K562 (cell line): ENCODE results near the gene LRP1B. TPM values are rescaled to one million over a fixed set of nuclear protein-coding genes. Genes with fewer than 3 reads are reported as not detected.

Experiments
- ATAC-seq: fragments of 200-7000 bp; cut with Tn5 transposase; 3 replicates; pipeline ENCODE4 v1.9.1; 2020; ENCODE audit warnings: moderate library complexity
- BruUV-seq: library from RNA; stranded (reverse); fragments of 400-500 nt; replicated peaks from 2 replicates; lab custom pipeline; 2021; lab: Mats Ljungman, UMichigan
- CTCF ChIA-PET: fragments of 300-600 bp; formaldehyde crosslinking; extraction: SDS; loops from one replicate; lab custom pipeline; 2021; ENCODE audit warnings: low intra/inter-chr PET ratio; lab: Yijun Ruan, JAX
- POLR2A ChIA-PET: fragments of 300-600, 350-650 bp; sonication (Branson Sonifier 250); formaldehyde crosslinking; extraction: SDS; loops from one replicate; lab custom pipeline; 2021; ENCODE audit warnings: antibody characterized with exemption, inconsistent platforms; lab: Yijun Ruan, JAX
- DNase-seq, 4 experiments: peaks; one replicate each; pipeline versions ENCODE4 v3.0.0 to v3.0.0-alpha.2; 2011 to 2018; ENCODE audit warnings: low spot score in 3 of 4, mixed read lengths in 3 of 4; ENCODE audit errors: extremely low read depth in 1 of 4
- FAIRE-seq: peaks from 2 replicates; lab custom pipeline; 2011; peaks lifted over from hg19 to GRCh38; lab: Jason Lieb, UNC
- H2AFZ ChIP-seq: 2 replicates; pipeline ENCODE4 v1.6.0; 2011; ENCODE audit warnings: low read depth, low read length, control low read depth, inconsistent platforms
- H3K27ac ChIP-seq: fragments of 200-600 bp; 3 replicates; pipeline ENCODE4 v1.8.0; 2011; ENCODE audit warnings: low read depth, mild to moderate bottlenecking, control low read depth, inconsistent platforms, low read length, moderate library complexity, mixed read lengths; ENCODE audit errors: extremely low read depth
- H3K27me3 ChIP-seq, 2 experiments: fragments of 300-600 bp in 1 of 2; 2 replicates in 1 of 2; 3 replicates in 1 of 2; pipeline versions ENCODE4 v1.6.0 to v1.8.0; 2011; ENCODE audit warnings: inconsistent platforms in 2 of 2, low read length in 2 of 2, mild to moderate bottlenecking in 1 of 2, mixed read lengths in 1 of 2, moderate library complexity in 1 of 2; ENCODE audit not compliant: control insufficient read depth in 2 of 2, insufficient read depth in 2 of 2
- H3K36me3 ChIP-seq: fragments of 300-600 bp; 3 replicates; pipeline ENCODE4 v1.8.0; 2011; ENCODE audit warnings: mild to moderate bottlenecking, low read length, inconsistent platforms; ENCODE audit not compliant: control insufficient read depth, insufficient read depth
- H3K4me1 ChIP-seq, 2 experiments: fragments of 200-600 bp in 1 of 2; replicated peaks in 1 of 2; 2 replicates in 1 of 2; 3 replicates in 1 of 2; pipeline versions ENCODE4 v1.5.1 to v1.8.0; 2011; ENCODE audit warnings: inconsistent platforms in 2 of 2, low read length in 2 of 2, mild to moderate bottlenecking in 1 of 2, mixed read lengths in 1 of 2, moderate library complexity in 1 of 2; ENCODE audit not compliant: control insufficient read depth in 2 of 2, insufficient read depth in 2 of 2
- H3K4me2 ChIP-seq: 2 replicates; pipeline ENCODE4 v1.6.1; 2011; ENCODE audit warnings: low read length, control low read depth, inconsistent platforms, mixed read lengths; ENCODE audit not compliant: insufficient read depth
- H3K4me3 ChIP-seq: fragments of 200-600 bp; sonication (generic), shearing (Covaris generic); 2 replicates; pipeline ENCODE4 v1.5.1; 2016; ENCODE audit warnings: control low read depth, inconsistent platforms
- H3K79me2 ChIP-seq: fragments of 200-600 bp; 3 replicates; pipeline ENCODE4 v1.8.0; 2011; ENCODE audit warnings: low read length, inconsistent platforms; ENCODE audit not compliant: control insufficient read depth, insufficient read depth
- H3K9ac ChIP-seq, 2 experiments: 2 replicates each; pipeline versions ENCODE4 v1.6.0 to v1.6.1; 2011; ENCODE audit warnings: low read depth in 2 of 2, low read length in 2 of 2, control low read depth in 1 of 2, inconsistent platforms in 1 of 2, mild to moderate bottlenecking in 1 of 2, mixed read lengths in 1 of 2; ENCODE audit not compliant: insufficient read depth in 1 of 2
- H3K9me1 ChIP-seq: one replicate; pipeline ENCODE4 v1.6.0; 2011; ENCODE audit warnings: inconsistent platforms, mild to moderate bottlenecking, low read length, moderate library complexity; ENCODE audit not compliant: control insufficient read depth, insufficient read depth
- H3K9me3 ChIP-seq: replicated peaks from 2 replicates; pipeline ENCODE4 v1.5.1; 2011; ENCODE audit warnings: low read depth, low read length, inconsistent platforms; ENCODE audit not compliant: control insufficient read depth, insufficient read depth
- H4K20me1 ChIP-seq: replicated peaks from 2 replicates; pipeline ENCODE4 v1.6.1; 2011; ENCODE audit warnings: low read length, inconsistent platforms, mixed read lengths; ENCODE audit not compliant: control insufficient read depth, insufficient read depth
- AFF1 ChIP-seq, 2 experiments: fragments of 450-650 bp; IDR thresholded peaks; 2 replicates each; pipeline ENCODE4 v1.6.1; 2018; ENCODE audit warnings: mild to moderate bottlenecking in 2 of 2, low read depth in 1 of 2; ENCODE audit not compliant: partially characterized antibody in 2 of 2
- BMI1 ChIP-seq: fragments of 150-350 bp; IDR thresholded peaks from 2 replicates; pipeline ENCODE4 v1.6.1; 2014; ENCODE audit warnings: low read length
- MITF ChIP-seq: IDR thresholded peaks from 2 replicates; pipeline ENCODE4 v1.6.1; 2014; ENCODE audit warnings: antibody characterized with exemption
- SMAD2 ChIP-seq: fragments of 150-350 bp; IDR thresholded peaks from 2 replicates; pipeline ENCODE4 v1.6.1; 2014; ENCODE audit warnings: low read depth, mild to moderate bottlenecking, low read length
- SOX6 ChIP-seq: fragments of 450-650 bp; IDR thresholded peaks from 2 replicates; pipeline ENCODE4 v1.6.1; 2014; ENCODE audit warnings: mild to moderate bottlenecking
- ZNF76 ChIP-seq: fragments of 250-450 bp; sonication (Bioruptor Pico); IDR thresholded peaks from 2 replicates; pipeline ENCODE4 v1.4.0; 2020; ENCODE audit warnings: mild to moderate bottlenecking, moderate library complexity, borderline replicate concordance
- ZZZ3 ChIP-seq: fragments of 450-650 bp; IDR thresholded peaks from 2 replicates; pipeline ENCODE4 v1.6.1; 2016; ENCODE audit warnings: antibody characterized with exemption, mild to moderate bottlenecking, moderate library complexity
- in situ Hi-C: fragments of 300-500 bp; cut with MboI; formaldehyde crosslinking; loops from 4 replicates; pipeline ENCODE4 v1.15.0; 2018; ENCODE audit warnings: inconsistent platforms, mixed read lengths
- intact Hi-C: fragments of 100-400 bp; cut with micrococcal nuclease; formaldehyde crosslinking; loops from 2 replicates; pipeline ENCODE4 v1.14.2; 2022
- polyA plus RNA-seq, 8 experiments: library from polyadenylated mRNA; depleted of rRNA in 4 of 8; stranded (reverse) in 5 of 8; unstranded in 3 of 8; fragments of >200 nt; fragmentation: Nextera tagmentation in 2 of 8; fragmentation: Illumina TruSeq in 1 of 8; extraction: Ambion mirVana in 2 of 8; extraction: Trizol in 1 of 8; gene quantifications; 2 replicates each; pipeline versions ENCODE4 v1.2.1 to v1.2.3, GENCODE V29; 2011 to 2014; ENCODE audit warnings: inconsistent platforms in 1 of 8, missing spikeins in 1 of 8
- total RNA-seq, 7 experiments: library from RNA; depleted of rRNA in 6 of 7; stranded (reverse); fragments of >200 nt in 6 of 7; fragmentation: Illumina TruSeq in 2 of 7; extraction: Trizol in 2 of 7; gene quantifications; 2 replicates each; pipeline versions ENCODE4 v1.2.1 to v1.2.3, GENCODE V29; 2011 to 2021; ENCODE audit warnings: low replicate concordance in 1 of 7
- TF ChIP-seq, protein P1 (sequence below): fragments of 450-650 bp; IDR thresholded peaks from 2 replicates; pipeline ENCODE4 v1.6.1; 2016

LRP1B gene
- total and polyA plus RNA-seq, 9 of the 15 experiments (the other 6 are each of a cell fraction or from before 2014, with no cell fraction given), result not detected

DNA sequence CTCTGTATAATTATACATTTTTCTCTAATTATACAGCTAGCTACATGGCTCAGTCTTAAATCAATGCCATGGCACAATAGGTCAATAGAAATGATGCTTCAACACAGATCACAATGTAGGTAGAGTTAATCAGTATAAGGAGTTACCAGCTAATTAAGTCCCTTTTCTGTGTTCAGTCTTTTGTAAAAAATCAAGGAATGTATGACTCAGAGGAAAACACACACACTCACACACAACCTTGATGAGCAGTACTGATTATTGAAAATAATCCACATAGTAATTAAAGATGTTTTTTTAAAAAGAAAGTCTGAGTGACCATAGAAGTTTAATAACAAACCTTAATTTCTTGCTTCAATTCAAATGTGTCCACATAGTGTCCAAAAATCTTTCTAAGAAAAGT lies 691.3 kb downstream of the LRP1B start:
- no peak overlapping the region for H2AFZ ChIP-seq
- DNase-seq (no peak), ATAC-seq (no peak), FAIRE-seq (no peak)
- no peak overlapping the region for H3K4me3 ChIP-seq
- H4K20me1 ChIP-seq, result no peaks in the 10 kb centered on the region
- no peaks in the 10 kb centered on the region for H3K9me1 ChIP-seq
- ChIA-PET POLR2A (no interaction called here), CTCF (no interaction called here)
- no peak for TF ChIP-seq ZZZ3
- TF ChIP-seq, protein P1, sequence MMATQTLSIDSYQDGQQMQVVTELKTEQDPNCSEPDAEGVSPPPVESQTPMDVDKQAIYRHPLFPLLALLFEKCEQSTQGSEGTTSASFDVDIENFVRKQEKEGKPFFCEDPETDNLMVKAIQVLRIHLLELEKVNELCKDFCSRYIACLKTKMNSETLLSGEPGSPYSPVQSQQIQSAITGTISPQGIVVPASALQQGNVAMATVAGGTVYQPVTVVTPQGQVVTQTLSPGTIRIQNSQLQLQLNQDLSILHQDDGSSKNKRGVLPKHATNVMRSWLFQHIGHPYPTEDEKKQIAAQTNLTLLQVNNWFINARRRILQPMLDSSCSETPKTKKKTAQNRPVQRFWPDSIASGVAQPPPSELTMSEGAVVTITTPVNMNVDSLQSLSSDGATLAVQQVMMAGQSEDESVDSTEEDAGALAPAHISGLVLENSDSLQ, result no peak
- no peak for TF ChIP-seq AFF1 (IDR thresholded peaks at IDR 0.05; ENCODE audit: low read depth in 1 of 2, partially characterized antibody in 2 of 2)
- no peak for TF ChIP-seq MITF
- TF ChIP-seq SOX6, result no peak
- TF ChIP-seq ZNF76 (CRISPR knock-in tag), result no peak
- no peak for TF ChIP-seq SMAD2
- no peak for TF ChIP-seq BMI1
- BruUV-seq, result no TSS peak
- no peaks in the 10 kb centered on the region for H3K27me3 ChIP-seq
- H3K4me2 ChIP-seq, result no peak overlapping the region
- intact Hi-C loops, result no loop called here
- H3K27ac ChIP-seq, result no peak overlapping the region
- H3K9ac ChIP-seq, result no peak overlapping the region
- H3K79me2 ChIP-seq, result no peaks in the 10 kb centered on the region
- H3K9me3 ChIP-seq, result 0 out of 2 replicates have a peak, but pooled peaks cover 3% of the 10 kb centered on the region
- in situ Hi-C loops, result no loop called here
- no peaks in the 10 kb centered on the region for H3K4me1 ChIP-seq
- H3K36me3 ChIP-seq, result no peaks in the 10 kb centered on the region
